Urinary bladder (tissue), 4 donors: Measurements from ENCODE around the gene AP1S3. TPM values are rescaled to one million over a fixed set of nuclear protein-coding genes. Genes with fewer than 3 reads are reported as not detected.
"Not testable (repeated sequence)": the region's sequence is repeated elsewhere in the genome, so short reads cannot be mapped to it uniquely, and the experiment has no call there.

ENCODE experiments used
- DNase-seq: peaks from one replicate; pipeline ENCODE4 v3.0.0-alpha.2; 2015; ENCODE audit errors: extremely low spot score
- H3K27ac ChIP-seq: one replicate; pipeline ENCODE4 v1.5.1; 2013; ENCODE audit warnings: low read depth, mild to moderate bottlenecking, moderate library complexity
- H3K36me3 ChIP-seq: one replicate; pipeline ENCODE4 v1.6.1; 2013; ENCODE audit warnings: mild to moderate bottlenecking, moderate library complexity; ENCODE audit not compliant: insufficient read depth
- H3K4me1 ChIP-seq: one replicate; pipeline ENCODE4 v1.6.1; 2013; ENCODE audit warnings: mild to moderate bottlenecking, moderate library complexity; ENCODE audit not compliant: insufficient read depth
- H3K4me3 ChIP-seq: one replicate; pipeline ENCODE4 v1.5.1; 2013; ENCODE audit warnings: low read depth, low read length
- WGBS: extraction: QIAGEN DNeasy Blood & Tissue Kit; methylation state at CpG from one replicate; pipeline ENCODE4 v1.1.7; 2013; 5-methylcytosine and 5-hydroxymethylcytosine counted together
- polyA plus RNA-seq: library from polyadenylated mRNA; stranded (reverse); fragments of 200-250 nt; gene quantifications from one replicate; pipeline ENCODE4 v1.2.3, GENCODE V29; 2013
- total RNA-seq: library from RNA; depleted of rRNA; stranded (reverse); fragments of >200 nt; gene quantifications from one replicate; pipeline ENCODE4 v1.2.3, GENCODE V29; 2014
- donor health status: healthy with polysubstance abuse.
- donor health status: healthy.

The AP1S3 gene
- total RNA-seq = 10.0 TPM
- polyA plus RNA-seq = 2.1 TPM

GRCh38 chr2:223837287-223838061 is at the start of gene AP1S3:
AP1S3 (minus strand) TSS chr2:223837582; CDS start chr2:223837450, 132 bp downstream.
- Histone ChIP-seq H3K36me3 (no peaks in the 10 kb centered on the region), H3K4me1 (peaks cover 3% of the 10 kb centered on the region), H3K27ac (peak within 1 kb of the TSS; percentile 35), H3K4me3 (peak within 1 kb of the TSS; percentile 64)
- 2% methylated on average over 81 of the region's 82 CpGs for WGBS
- no peak for DNase-seq

DNA sequence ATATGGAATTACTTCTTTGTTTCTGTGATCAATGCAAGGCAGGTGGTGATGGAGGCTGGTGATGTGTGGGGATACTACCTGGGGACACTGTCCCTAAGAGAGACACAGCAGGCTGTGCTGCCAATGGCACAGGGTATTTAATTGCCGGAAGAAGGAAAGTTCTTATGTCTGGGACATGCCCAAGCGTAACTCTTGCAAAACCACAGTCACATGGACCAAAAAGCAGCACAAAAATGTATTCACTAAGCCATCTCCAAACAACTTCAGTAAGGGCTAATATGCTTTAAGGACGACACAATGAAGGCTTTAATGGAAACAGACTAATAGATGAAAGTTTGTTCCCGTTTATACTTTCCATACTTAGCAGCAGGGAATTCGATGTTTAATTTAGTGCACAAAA is 49.7 kb upstream of the AP1S3 start:
- Histone ChIP-seq H3K36me3 (no peaks in the 10 kb centered on the region), H3K4me1 (no peaks in the 10 kb centered on the region)
- DNase-seq = no peak

DNA sequence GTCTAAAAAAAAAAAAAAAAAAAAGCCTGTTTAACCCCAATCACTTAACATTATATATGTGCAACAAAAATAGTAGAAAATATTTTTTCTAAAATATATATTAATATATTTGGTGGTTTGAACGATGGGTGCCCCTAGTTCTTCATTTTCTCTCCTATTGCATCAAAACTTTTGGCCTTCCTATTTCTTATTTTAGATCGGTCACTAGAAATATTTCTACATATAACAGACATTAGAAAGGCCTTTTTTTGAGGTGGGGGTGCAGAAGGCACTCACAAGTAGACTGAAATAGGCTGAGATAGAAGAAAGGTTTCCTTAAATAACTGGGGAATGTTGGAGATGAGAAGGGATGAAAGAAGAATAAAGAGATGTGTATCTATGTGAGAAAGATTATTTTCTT is 49.3 kb upstream of the AP1S3 start:
- Histone ChIP-seq H3K27ac (no peak overlapping the region), H3K4me1 (no peaks in the 10 kb centered on the region), H3K36me3 (no peaks in the 10 kb centered on the region), H3K4me3 (no peak overlapping the region)
- WGBS = 50% methylated on average over 2 of the region's 2 CpGs
- no peak for DNase-seq

More for the DNA sequence above, 49.7 kb upstream of the AP1S3 start:
- WGBS = 66% methylated on average over 5 of the region's 5 CpGs
- H3K4me3 ChIP-seq = no peak overlapping the region
- H3K27ac ChIP-seq = no peak overlapping the region

DNA sequence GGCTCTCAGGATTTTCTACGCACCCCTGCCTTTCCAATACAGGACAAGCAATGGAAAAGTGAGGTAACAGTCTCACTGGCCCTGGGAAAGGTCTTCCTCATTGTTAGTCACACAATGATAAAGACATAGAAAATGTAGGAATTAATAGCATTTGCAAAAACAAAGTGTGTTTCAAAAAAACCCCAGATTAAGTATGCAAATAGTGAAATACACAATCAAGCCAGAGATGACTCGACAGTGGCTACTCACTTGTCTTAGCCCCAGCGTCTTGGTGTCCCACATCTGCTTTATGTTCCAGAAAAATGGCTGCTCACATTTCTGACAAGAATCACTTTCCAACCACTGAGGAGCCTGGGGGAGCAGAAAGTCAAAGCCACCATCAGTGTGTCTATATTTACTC is 47.0 kb upstream of the AP1S3 start:
- no peak for DNase-seq
- no peaks in the 10 kb centered on the region for H3K36me3 ChIP-seq
- 86% methylated on average over 3 of the region's 3 CpGs for WGBS
- no peaks in the 10 kb centered on the region for H3K4me1 ChIP-seq
- H3K27ac ChIP-seq = no peak overlapping the region
- H3K4me3 ChIP-seq = no peak overlapping the region

- Histone ChIP-seq H3K36me3 (no peaks in the 10 kb centered on the region), H3K27ac (no peak overlapping the region), H3K4me3 (no peak overlapping the region), H3K4me1 (no peaks in the 10 kb centered on the region)
- DNase-seq = no peak
- 97% methylated on average over 5 of the region's 5 CpGs for WGBS
Measured at GRCh38 chr2:223882715-223883114, 45.3 kb upstream of the AP1S3 start.

DNA sequence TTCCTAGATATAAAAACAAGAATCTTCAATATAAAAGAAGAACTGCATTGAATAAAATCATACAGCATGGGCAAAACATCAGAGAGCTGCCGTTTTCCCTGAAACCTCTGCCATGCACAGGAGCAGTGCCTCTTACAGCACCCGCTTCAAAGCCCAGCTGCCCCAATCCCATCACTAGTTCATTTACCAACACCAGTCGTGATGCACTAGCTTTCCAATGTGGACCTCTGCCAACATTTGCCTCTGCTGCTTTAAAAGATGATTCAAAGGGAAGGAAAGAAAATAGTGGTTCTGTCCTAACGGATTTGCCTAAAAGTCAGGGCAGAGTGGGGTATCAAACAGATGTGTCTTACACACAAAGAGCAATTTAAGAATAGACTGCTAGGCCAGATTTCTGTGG is 43.4 kb upstream of the AP1S3 start:
- Histone ChIP-seq H3K4me1 (no peaks in the 10 kb centered on the region), H3K36me3 (no peaks in the 10 kb centered on the region), H3K27ac (no peak overlapping the region), H3K4me3 (no peak overlapping the region)
- no peak for DNase-seq
- WGBS = 72% methylated on average over 4 of the region's 4 CpGs

GRCh38 chr2:223877721-223878410 is 40.5 kb upstream of the AP1S3 start:
- no peaks in the 10 kb centered on the region for H3K4me1 ChIP-seq
- H3K27ac ChIP-seq = no peak overlapping the region
- WGBS = 90% methylated on average over 6 of the region's 6 CpGs
- no peak for DNase-seq
- H3K36me3 ChIP-seq = peaks cover 2% of the 10 kb centered on the region
- H3K4me3 ChIP-seq = no peak overlapping the region

- Histone ChIP-seq H3K27ac (no peak overlapping the region), H3K4me1 (no peaks in the 10 kb centered on the region), H3K4me3 (no peak overlapping the region), H3K36me3 (peaks cover 2% of the 10 kb centered on the region)
- WGBS = 97% methylated on average over 3 of the region's 3 CpGs
- DNase-seq = no peak
Measured at GRCh38 chr2:223873672-223874071, 36.3 kb upstream of the AP1S3 start.

GRCh38 chr2:223872772-223873171 is 35.4 kb upstream of the AP1S3 start:
- DNase-seq, H3K4me3 ChIP-seq, H3K27ac ChIP-seq, H3K36me3 ChIP-seq, H3K4me1 ChIP-seq: not testable (repeated sequence)
- WGBS = 92% methylated on average over 2 of the region's 2 CpGs

GRCh38 chr2:223871661-223872060 is 34.3 kb upstream of the AP1S3 start:
- H3K4me3 ChIP-seq, H3K27ac ChIP-seq, DNase-seq, H3K4me1 ChIP-seq, H3K36me3 ChIP-seq: not testable (repeated sequence)
- WGBS = 95% methylated on average over 12 of the region's 12 CpGs

GRCh38 chr2:223870840-223871611 is 33.6 kb upstream of the AP1S3 start:
- Histone ChIP-seq H3K4me1 (no peaks in the 10 kb centered on the region), H3K27ac (no peak overlapping the region), H3K36me3 (peaks cover 2% of the 10 kb centered on the region), H3K4me3 (no peak overlapping the region)
- WGBS = 93% methylated on average over 7 of the region's 7 CpGs
- DNase-seq = no peak

- no peak for DNase-seq
- no peak overlapping the region for H3K4me3 ChIP-seq
- WGBS = 92% methylated on average over 3 of the region's 3 CpGs
- no peaks in the 10 kb centered on the region for H3K4me1 ChIP-seq
- H3K36me3 ChIP-seq = no peaks in the 10 kb centered on the region
- H3K27ac ChIP-seq = no peak overlapping the region
Measured at GRCh38 chr2:223868005-223868404, 30.6 kb upstream of the AP1S3 start.

DNA sequence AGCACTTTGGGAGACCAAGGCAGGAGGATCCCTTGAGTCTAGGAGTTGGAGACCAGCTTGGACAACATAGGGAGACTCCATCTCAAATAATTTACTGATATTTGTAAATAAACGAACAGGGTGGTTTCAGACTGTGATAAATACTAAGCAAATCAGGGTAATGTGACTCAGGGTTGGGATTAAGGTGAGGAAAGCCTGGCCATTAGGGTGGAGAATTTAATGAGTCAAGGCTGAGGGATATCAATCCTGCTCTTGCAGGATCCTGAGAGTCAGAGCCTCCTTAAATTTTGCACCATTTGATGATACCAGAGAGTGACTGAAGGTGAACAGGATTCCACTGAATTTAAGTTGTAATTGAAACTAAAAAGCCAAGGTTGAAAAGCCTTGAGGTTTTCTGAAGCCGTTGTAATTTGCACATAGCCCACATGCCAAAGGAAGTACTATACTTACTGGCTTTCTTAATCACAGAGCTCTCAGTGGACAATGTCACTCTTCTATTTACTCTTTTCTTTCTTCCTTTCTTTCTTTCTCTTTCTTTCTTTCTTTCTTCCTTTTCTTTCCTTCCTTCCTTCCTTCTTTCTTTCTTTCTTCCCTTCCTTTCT is 28.6 kb upstream of the AP1S3 start:
- no peak overlapping the region for H3K4me3 ChIP-seq
- DNase-seq = no peak
- H3K4me1 ChIP-seq = no peaks in the 10 kb centered on the region
- H3K36me3 ChIP-seq = no peaks in the 10 kb centered on the region
- H3K27ac ChIP-seq = no peak overlapping the region
- 84% methylated on average over 2 of the region's 2 CpGs for whole genome bisulfite sequencing
